ENCODE data around the gene KISS1.

DNA sequence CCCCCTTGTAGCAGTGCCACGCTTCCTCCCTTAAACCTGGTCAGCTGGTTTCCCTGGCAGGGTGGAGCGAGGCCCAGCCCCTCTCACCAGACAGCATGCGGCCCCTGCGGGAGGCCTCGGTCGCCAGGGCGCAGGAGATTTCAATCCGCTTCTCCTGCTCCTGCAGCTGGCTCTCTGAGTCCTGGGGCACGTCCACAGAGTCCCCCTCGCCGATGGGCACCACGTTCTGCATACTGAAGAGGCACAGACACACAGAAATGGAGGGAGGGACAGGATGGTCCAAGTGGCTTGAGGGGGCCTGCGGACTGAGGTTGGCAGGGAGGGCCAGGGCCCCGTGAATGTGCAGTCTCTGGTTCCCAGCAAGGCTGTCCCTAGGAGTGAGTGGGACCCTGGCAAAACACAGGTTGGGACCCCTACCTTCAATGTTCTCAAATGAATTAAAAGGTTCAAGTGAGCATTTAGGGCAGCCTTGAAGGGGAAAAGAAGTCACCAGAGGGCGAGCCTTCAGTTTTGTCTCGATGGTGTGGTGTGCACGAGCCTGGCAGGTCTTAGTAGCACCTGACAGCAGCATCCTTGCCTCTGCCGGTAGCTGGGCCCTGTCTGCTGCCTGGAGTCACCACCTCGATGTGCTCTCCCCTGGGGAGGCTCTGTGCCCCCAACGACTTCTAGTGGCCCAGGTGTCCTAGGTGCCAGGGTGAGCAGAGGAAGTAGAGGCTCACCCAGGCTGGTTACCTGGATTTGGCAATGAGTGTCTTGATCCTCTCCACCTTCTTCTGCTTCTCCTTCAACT lies 31.9 kb upstream of the KISS1 start:
- TF ChIP-seq EZH2 (IDR thresholded peaks at IDR 0.05; ENCODE audit: borderline replicate concordance, low read length) (no peak), CTCF (IDR thresholded peaks at IDR 0.05; ENCODE audit: low read length) (no peak)

Measured in OCI-LY1 (cell line).